ENCODE data around the gene STOX2.
"Not testable (repeated sequence)": the region's sequence is repeated elsewhere in the genome, so short reads cannot be mapped to it uniquely, and the experiment has no call there.

Gene STOX2

DNA sequence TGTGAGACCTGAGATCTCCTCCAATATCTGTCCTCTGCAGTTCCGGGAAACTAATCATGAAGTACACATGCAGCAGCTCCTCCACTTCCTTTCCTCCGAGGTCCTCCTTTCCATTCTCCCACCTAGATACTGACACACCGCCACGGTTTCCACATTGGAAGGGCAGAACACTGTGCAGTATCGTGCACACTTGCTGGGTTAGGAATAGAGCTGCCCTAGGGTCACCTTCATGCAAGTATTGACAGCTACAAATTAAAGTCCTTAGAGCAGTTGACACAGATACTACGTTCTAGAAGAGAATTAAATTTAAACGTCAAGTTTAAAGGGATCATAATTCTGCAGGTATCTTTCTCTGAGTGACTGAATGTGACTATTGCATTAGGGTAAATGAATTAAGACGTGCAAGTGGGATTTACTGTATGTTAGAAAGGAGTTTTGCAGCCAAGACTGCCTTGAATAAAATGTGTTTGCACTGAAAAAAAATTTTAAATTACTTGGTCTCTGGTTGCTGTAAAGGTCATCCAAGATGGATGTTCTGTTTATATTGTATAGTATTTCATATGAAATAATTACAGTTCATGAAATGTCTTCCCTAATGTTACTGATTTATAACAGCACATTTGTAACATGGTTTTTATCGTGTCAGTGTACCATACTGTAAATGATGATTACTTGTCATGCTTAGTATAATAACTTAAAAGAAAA is 117.7 kb downstream of the STOX2 start:
- DNase-seq (ENCODE audit: low spot score), result no peak

- DNase-seq (ENCODE audit: low spot score), result no peak
Observed at GRCh38 chr4:184024637-184025036, 119.5 kb downstream of the STOX2 start.

GRCh38 chr4:184028561-184029374 is 123.7 kb downstream of the STOX2 start:
- no peak for DNase-seq (ENCODE audit: low spot score)

DNA sequence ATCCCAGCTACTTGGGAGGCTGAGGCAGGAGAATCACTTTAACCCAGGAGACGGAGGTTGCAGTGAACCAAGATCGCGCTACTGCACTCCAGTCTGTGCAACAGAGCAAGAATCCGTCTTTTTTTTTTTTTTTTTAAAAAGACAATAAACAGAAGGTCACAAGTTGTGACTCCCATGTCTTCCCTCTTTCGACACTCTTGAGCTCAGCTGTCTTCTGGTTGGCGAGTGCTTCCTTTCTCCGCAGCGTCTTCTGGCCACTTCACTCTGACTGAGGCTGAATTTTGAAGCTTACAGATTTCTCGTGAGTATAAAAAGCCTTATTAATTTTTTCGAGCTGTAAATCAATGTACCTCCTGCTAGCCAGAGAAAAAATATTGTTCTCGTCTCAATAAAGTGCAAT is 124.9 kb downstream of the STOX2 start:
- DNase-seq (ENCODE audit: low spot score), result no peak

DNA sequence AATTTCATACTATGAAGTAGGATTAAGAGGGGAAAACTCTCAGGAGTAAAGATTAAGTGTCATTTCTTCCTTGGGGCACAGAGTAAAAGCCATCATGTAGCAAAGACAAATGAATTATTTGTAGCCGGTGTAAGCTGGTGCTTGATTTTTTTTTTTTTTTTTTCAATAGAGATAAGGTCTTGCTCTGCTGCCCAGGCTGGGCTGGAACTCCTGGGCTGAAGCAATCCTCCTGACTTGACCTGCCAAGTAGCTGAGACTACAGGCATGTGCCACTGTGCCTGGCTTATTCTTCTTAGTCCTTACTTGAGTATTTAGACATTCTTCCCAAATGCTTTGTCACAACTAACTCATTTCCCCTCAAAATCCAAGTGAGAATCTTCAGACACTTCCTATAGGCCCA is 125.7 kb downstream of the STOX2 start:
- DNase-seq (ENCODE audit: low spot score), result no peak

DNA sequence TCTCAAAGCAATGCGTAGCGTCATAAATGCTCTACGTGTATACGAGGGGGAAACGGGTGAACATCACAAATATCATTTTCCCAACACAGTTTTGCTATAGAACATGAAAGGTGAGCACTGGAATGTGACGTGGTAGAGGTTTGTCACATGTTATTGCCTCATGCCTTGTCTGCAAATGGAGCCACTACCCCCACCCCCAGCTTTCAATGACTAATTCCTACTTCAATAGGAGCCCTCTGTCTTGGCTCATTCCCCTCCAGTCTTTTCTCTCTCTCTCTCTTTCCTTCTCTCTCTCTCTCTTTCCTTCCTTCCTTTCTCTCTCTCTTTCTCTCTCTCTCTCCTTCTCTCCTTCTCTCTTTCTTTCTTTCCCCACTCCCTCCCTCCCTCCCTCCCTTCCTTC is 127.0 kb downstream of the STOX2 start:
- no peak for DNase-seq (ENCODE audit: low spot score)

DNA sequence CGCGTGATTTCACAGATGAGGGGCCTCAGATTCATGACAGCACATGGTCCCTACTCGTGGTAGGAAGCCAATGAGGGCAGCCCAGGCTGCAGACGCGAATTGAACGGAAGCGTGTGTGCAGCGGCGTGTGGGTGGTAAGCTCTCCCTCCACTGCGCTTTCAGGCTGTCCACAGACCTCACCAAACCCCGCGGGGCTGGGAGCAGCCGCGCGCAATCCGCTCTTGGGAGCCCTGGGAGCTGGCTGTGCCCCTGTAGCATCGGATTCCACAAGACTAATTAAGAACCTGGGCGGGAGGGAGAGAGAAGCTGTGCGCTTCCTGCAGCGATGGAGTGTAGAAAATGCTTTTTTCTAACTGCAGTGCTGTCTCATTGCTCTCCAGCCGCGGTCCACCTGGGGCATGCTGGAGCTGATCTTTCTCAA is 134.9 kb downstream of the STOX2 start:
- DNase-seq (ENCODE audit: low spot score), result no peak

DNA sequence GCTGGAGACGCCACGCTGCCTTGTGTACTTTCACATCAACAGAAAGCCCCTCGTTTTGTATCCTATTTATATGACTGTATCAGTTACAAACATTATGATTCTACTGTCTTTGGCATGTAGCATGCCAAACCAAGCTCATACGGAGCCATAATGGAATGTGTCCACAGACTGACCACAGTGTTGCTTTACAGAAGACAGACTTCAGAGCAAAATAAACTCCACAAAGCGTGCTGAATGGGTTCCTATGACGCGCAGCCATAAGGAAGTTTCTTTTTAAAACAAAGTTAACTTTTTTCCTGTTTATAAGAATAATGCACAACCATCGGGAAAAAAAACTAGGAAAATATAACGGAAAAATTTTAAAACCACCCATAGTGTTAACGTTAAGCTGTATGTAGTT is 136.0 kb downstream of the STOX2 start:
- no peak for DNase-seq (ENCODE audit: low spot score)

- no peak for DNase-seq (ENCODE audit: low spot score)
Observed at GRCh38 chr4:184046148-184046547, 141.0 kb downstream of the STOX2 start.

DNA sequence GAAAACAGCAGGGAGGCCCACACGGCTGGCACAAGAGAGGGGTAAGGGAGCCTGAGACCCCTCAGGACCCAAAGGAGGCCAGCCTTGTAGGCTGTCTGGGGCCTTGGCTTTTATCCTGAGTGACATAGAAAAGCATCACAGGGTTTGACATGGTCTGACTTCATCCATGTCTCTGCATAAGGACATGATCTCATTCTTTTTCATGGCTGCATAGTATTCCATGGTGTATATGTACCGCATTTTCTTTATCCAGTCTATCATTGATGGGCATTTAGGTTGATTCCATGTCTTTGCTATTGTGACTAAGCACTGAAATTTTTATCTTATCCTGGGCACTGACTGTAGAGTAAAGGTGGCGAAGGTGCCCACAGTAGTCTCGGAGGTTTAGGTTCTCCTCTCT is 146.2 kb downstream of the STOX2 start:
- not testable (repeated sequence) for DNase-seq (ENCODE audit: low spot score)

GRCh38 chr4:184052616-184053015 is 147.5 kb downstream of the STOX2 start:
- DNase-seq (ENCODE audit: low spot score), result no peak

GRCh38 chr4:184053434-184053833 is 148.3 kb downstream of the STOX2 start:
- no peak for DNase-seq (ENCODE audit: low spot score)

DNA sequence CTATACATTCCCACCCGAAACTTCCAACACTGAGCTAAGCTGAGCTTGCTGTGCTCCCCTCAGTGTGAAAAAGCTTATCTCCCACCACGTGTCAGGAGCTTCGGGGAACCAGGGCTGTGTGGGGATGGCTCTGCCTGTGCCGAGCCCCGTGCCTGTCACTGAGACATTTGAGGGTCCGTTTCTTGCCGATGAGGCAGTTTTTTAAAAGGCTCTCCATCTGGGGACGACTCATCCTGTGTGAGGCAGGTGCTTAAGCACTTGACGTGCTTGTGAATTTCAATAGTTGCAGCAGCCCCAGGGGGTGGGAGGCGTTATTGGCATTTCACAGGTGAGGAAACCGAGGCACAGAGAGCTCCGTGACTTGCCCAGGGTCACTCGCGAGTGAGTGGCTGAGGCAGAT is 151.8 kb downstream of the STOX2 start:
- DNase-seq (ENCODE audit: low spot score), result no peak

GRCh38 chr4:184058026-184058425 is 152.9 kb downstream of the STOX2 start:
- no peak for DNase-seq (ENCODE audit: low spot score)

- no peak for DNase-seq (ENCODE audit: low spot score)
Observed at GRCh38 chr4:184059099-184059498, 154.0 kb downstream of the STOX2 start.

- DNase-seq (ENCODE audit: low spot score), result no peak
Observed at GRCh38 chr4:184061582-184061981, 156.5 kb downstream of the STOX2 start.

DNA sequence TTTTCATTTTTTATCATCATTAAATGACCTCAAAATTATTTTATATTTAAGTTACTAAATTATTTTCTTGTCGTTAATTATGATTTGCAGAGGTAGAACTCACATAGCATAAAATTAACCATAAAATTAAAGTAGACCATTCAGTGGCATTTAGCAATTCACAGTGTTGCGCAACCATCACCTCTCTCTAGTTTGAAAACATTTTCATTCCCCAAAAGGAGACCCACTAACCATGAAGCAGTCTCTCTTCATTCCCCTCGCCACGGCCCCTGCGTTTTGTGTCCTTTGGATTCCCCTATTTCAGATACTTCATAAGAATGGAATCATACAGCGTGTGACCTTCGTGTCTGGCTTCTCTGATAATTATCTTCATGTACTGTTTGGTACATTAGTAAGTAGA is 157.7 kb downstream of the STOX2 start:
- no peak for DNase-seq (ENCODE audit: low spot score)

GRCh38 chr4:184064877-184065276 is 159.8 kb downstream of the STOX2 start:
- no peak for DNase-seq (ENCODE audit: low spot score)

- no peak for DNase-seq (ENCODE audit: low spot score)
Observed at GRCh38 chr4:184066584-184067300, 161.6 kb downstream of the STOX2 start.

- no peak for DNase-seq (ENCODE audit: low spot score)
Observed at GRCh38 chr4:184067931-184068554, 162.9 kb downstream of the STOX2 start.
